ENCODE measurements around the gene COL5A1.

COL5A1 gene

GRCh38 chr9:134669399-134669955 is 27.9 kb downstream of the COL5A1 start:
- Histone ChIP-seq H3K4me3 (no peak overlapping the region), H3K4me1 (no peaks in the 10 kb centered on the region), H3K36me3 (replicated peaks) (no peaks in the 10 kb centered on the region), H3K27me3 (ENCODE audit: low read depth) (no peaks in the 10 kb centered on the region), H3K9me3 (no peaks in the 10 kb centered on the region; the same call in 1 of the 2 replicates)
- no peak for DNase-seq (ENCODE audit: low spot score in 2 of 2)
- in situ Hi-C loops (cut with MboI; ENCODE audit: low sequenced_read_pairs), result no loop called here

- in situ Hi-C loops (cut with MboI; ENCODE audit: low sequenced_read_pairs), result no loop called here
- Histone ChIP-seq H3K36me3 (replicated peaks) (no peaks in the 10 kb centered on the region), H3K9me3 (no peaks in the 10 kb centered on the region; the same call in 1 of the 2 replicates), H3K4me1 (no peaks in the 10 kb centered on the region), H3K4me3 (no peak overlapping the region), H3K27me3 (ENCODE audit: low read depth) (no peaks in the 10 kb centered on the region)
- no peak for DNase-seq (ENCODE audit: low spot score in 2 of 2)
Measured at GRCh38 chr9:134670042-134670525, 28.5 kb downstream of the COL5A1 start.

- no peak for DNase-seq (ENCODE audit: low spot score in 2 of 2)
- Histone ChIP-seq H3K4me1 (no peaks in the 10 kb centered on the region), H3K27me3 (ENCODE audit: low read depth) (no peaks in the 10 kb centered on the region), H3K4me3 (no peak overlapping the region), H3K36me3 (replicated peaks) (no peaks in the 10 kb centered on the region), H3K9me3 (no peaks in the 10 kb centered on the region; the same call in 1 of the 2 replicates)
- in situ Hi-C loops (cut with MboI; ENCODE audit: low sequenced_read_pairs), result no loop called here
Measured at GRCh38 chr9:134670851-134671281, 29.3 kb downstream of the COL5A1 start.

GRCh38 chr9:134671341-134672113 is 29.9 kb downstream of the COL5A1 start:
- in situ Hi-C loops (cut with MboI; ENCODE audit: low sequenced_read_pairs), result no loop called here

GRCh38 chr9:134676361-134676760 is 34.8 kb downstream of the COL5A1 start:
- no peaks in the 10 kb centered on the region for H3K9me3 ChIP-seq
- H3K4me3 ChIP-seq, result no peak overlapping the region
- no peak for DNase-seq (ENCODE audit: low spot score in 2 of 2)
- H3K4me1 ChIP-seq, result no peaks in the 10 kb centered on the region
- in situ Hi-C loops (cut with MboI; ENCODE audit: low sequenced_read_pairs), result no loop called here
- H3K27me3 ChIP-seq (ENCODE audit: low read depth), result no peaks in the 10 kb centered on the region
- no peaks in the 10 kb centered on the region for H3K36me3 ChIP-seq (replicated peaks)

More at GRCh38 chr9:134671341-134672113, 29.9 kb downstream of the COL5A1 start:
- H3K4me3 ChIP-seq, result no peak overlapping the region
- H3K36me3 ChIP-seq (replicated peaks), result no peaks in the 10 kb centered on the region
- DNase-seq (ENCODE audit: low spot score in 2 of 2), result no peak
- no peaks in the 10 kb centered on the region for H3K27me3 ChIP-seq (ENCODE audit: low read depth)
- no peaks in the 10 kb centered on the region; the same call in 1 of the 2 replicates for H3K9me3 ChIP-seq
- H3K4me1 ChIP-seq, result no peaks in the 10 kb centered on the region

GRCh38 chr9:134676886-134677285 is 35.3 kb downstream of the COL5A1 start:
- no peaks in the 10 kb centered on the region for H3K36me3 ChIP-seq (replicated peaks)

GRCh38 chr9:134677743-134678142 is 36.1 kb downstream of the COL5A1 start:
- DNase-seq (ENCODE audit: low spot score in 2 of 2), result no peak
- no peaks in the 10 kb centered on the region for H3K27me3 ChIP-seq (ENCODE audit: low read depth)
- H3K36me3 ChIP-seq (replicated peaks), result no peaks in the 10 kb centered on the region
- no peaks in the 10 kb centered on the region for H3K9me3 ChIP-seq
- H3K4me3 ChIP-seq, result no peak overlapping the region
- no peaks in the 10 kb centered on the region for H3K4me1 ChIP-seq
- in situ Hi-C loops (cut with MboI; ENCODE audit: low sequenced_read_pairs), result no loop called here

More at GRCh38 chr9:134676886-134677285, 35.3 kb downstream of the COL5A1 start:
- no peak for DNase-seq (ENCODE audit: low spot score in 2 of 2)
- no peaks in the 10 kb centered on the region for H3K4me1 ChIP-seq
- H3K4me3 ChIP-seq, result no peak overlapping the region
- in situ Hi-C loops (cut with MboI; ENCODE audit: low sequenced_read_pairs), result no loop called here
- H3K9me3 ChIP-seq, result no peaks in the 10 kb centered on the region
- H3K27me3 ChIP-seq (ENCODE audit: low read depth), result no peaks in the 10 kb centered on the region

GRCh38 chr9:134678206-134678605 is 36.6 kb downstream of the COL5A1 start:
- no peaks in the 10 kb centered on the region for H3K4me1 ChIP-seq
- no peak overlapping the region for H3K4me3 ChIP-seq
- H3K27me3 ChIP-seq (ENCODE audit: low read depth), result no peaks in the 10 kb centered on the region
- no peak for DNase-seq (ENCODE audit: low spot score in 2 of 2)
- H3K9me3 ChIP-seq, result no peaks in the 10 kb centered on the region
- H3K36me3 ChIP-seq (replicated peaks), result no peaks in the 10 kb centered on the region
- in situ Hi-C loops (cut with MboI; ENCODE audit: low sequenced_read_pairs), result no loop called here

- Histone ChIP-seq H3K4me3 (no peak overlapping the region), H3K4me1 (no peaks in the 10 kb centered on the region)
Measured at GRCh38 chr9:134678666-134679443, 37.3 kb downstream of the COL5A1 start.

GRCh38 chr9:134679616-134680392 is 38.2 kb downstream of the COL5A1 start:
- in situ Hi-C loops (cut with MboI; ENCODE audit: low sequenced_read_pairs), result no loop called here
- H3K36me3 ChIP-seq (replicated peaks), result no peaks in the 10 kb centered on the region
- no peak for DNase-seq (ENCODE audit: low spot score in 2 of 2)
- H3K4me3 ChIP-seq, result no peak overlapping the region
- no peaks in the 10 kb centered on the region for H3K4me1 ChIP-seq
- no peaks in the 10 kb centered on the region for H3K9me3 ChIP-seq
- no peaks in the 10 kb centered on the region for H3K27me3 ChIP-seq (ENCODE audit: low read depth)

More at GRCh38 chr9:134678666-134679443, 37.3 kb downstream of the COL5A1 start:
- Histone ChIP-seq H3K27me3 (ENCODE audit: low read depth) (no peaks in the 10 kb centered on the region), H3K9me3 (no peaks in the 10 kb centered on the region), H3K36me3 (replicated peaks) (no peaks in the 10 kb centered on the region)
- no peak for DNase-seq (ENCODE audit: low spot score in 2 of 2)
- in situ Hi-C loops (cut with MboI; ENCODE audit: low sequenced_read_pairs), result no loop called here

- Histone ChIP-seq H3K9me3 (no peaks in the 10 kb centered on the region), H3K36me3 (replicated peaks) (no peaks in the 10 kb centered on the region), H3K4me1 (no peaks in the 10 kb centered on the region), H3K27me3 (ENCODE audit: low read depth) (no peaks in the 10 kb centered on the region), H3K4me3 (no peak overlapping the region)
- DNase-seq (ENCODE audit: low spot score in 2 of 2), result no peak
- in situ Hi-C loops (cut with MboI; ENCODE audit: low sequenced_read_pairs), result no loop called here
Measured at GRCh38 chr9:134680393-134681060, 38.9 kb downstream of the COL5A1 start.

- Histone ChIP-seq H3K9me3 (no peaks in the 10 kb centered on the region), H3K27me3 (ENCODE audit: low read depth) (no peaks in the 10 kb centered on the region), H3K36me3 (replicated peaks) (no peaks in the 10 kb centered on the region), H3K4me3 (no peak overlapping the region), H3K4me1 (no peaks in the 10 kb centered on the region)
- DNase-seq (ENCODE audit: low spot score in 2 of 2), result no peak
- in situ Hi-C loops (cut with MboI; ENCODE audit: low sequenced_read_pairs), result no loop called here
Measured at GRCh38 chr9:134681061-134681661, 39.6 kb downstream of the COL5A1 start.

Measured in HAP-1 (cell line).